Endothelial cell of umbilical vein (primary cell): Measurements from ENCODE around the gene SH2D3C. TPM values are rescaled to one million over a fixed set of nuclear protein-coding genes. Genes with fewer than 3 reads are reported as not detected.

ENCODE experiments used
- BruUV-seq: library from RNA; stranded (reverse); fragments of 400-500 nt; replicated peaks from 2 replicates; lab custom pipeline; 2021; lab: Mats Ljungman, UMichigan
- CTCF ChIA-PET: fragments of 300-600, 350-600 bp; sonication (Branson Sonifier 250); formaldehyde crosslinking; loops from one replicate; lab custom pipeline; 2021; ENCODE audit warnings: antibody characterized with exemption, inconsistent platforms; lab: Charles Lee
- POLR2A ChIA-PET: fragments of 300-600, 350-600 bp; sonication (Branson Sonifier 250); formaldehyde crosslinking; loops from one replicate; lab custom pipeline; 2021; ENCODE audit warnings: antibody characterized with exemption, inconsistent platforms; lab: Charles Lee
- DNase-seq: peaks from one replicate; pipeline ENCODE4 v3.0.0-alpha.2; 2011; ENCODE audit warnings: low read depth, low spot score
- FAIRE-seq: peaks from 2 replicates; lab custom pipeline; 2011; peaks lifted over from hg19 to GRCh38; lab: Jason Lieb, UNC
- H2AFZ ChIP-seq: 2 replicates; pipeline ENCODE4 v1.6.0; 2012; ENCODE audit warnings: low read depth, low read length, control low read depth, inconsistent platforms
- H3K27ac ChIP-seq: 2 replicates; pipeline ENCODE4 v1.5.1; 2011; ENCODE audit warnings: low read depth, mild to moderate bottlenecking, control low read depth, low read length, moderate library complexity; ENCODE audit not compliant: insufficient read depth
- H3K27me3 ChIP-seq, 2 experiments: 2 replicates each; pipeline versions ENCODE4 v1.6.0 to v1.6.1; 2011; ENCODE audit warnings: low read length in 2 of 2, mixed read lengths in 1 of 2; ENCODE audit not compliant: control insufficient read depth in 2 of 2, insufficient read depth in 2 of 2
- H3K36me3 ChIP-seq, 2 experiments: 2 replicates in 1 of 2; 3 replicates in 1 of 2; pipeline ENCODE4 v1.5.1; 2011; ENCODE audit warnings: low read length in 2 of 2, mild to moderate bottlenecking in 1 of 2, moderate library complexity in 1 of 2; ENCODE audit not compliant: control insufficient read depth in 2 of 2, insufficient read depth in 2 of 2; ENCODE audit errors: extremely low read depth in 1 of 2
- H3K4me1 ChIP-seq: 3 replicates; pipeline ENCODE4 v1.5.1; 2011; ENCODE audit warnings: mild to moderate bottlenecking, low read length; ENCODE audit not compliant: control insufficient read depth, insufficient read depth; ENCODE audit errors: extremely low read depth
- H3K4me2 ChIP-seq: 2 replicates; pipeline ENCODE4 v1.6.1; 2011; ENCODE audit warnings: low read length, control low read depth, mixed read lengths; ENCODE audit not compliant: insufficient read depth
- H3K4me3 ChIP-seq, 3 experiments: fragments of 200-600 bp in 1 of 3; sonication (generic), shearing (Covaris generic) in 1 of 3; replicated peaks in 1 of 3; 2 replicates each; pipeline ENCODE4 v1.5.1; 2011 to 2016; ENCODE audit warnings: control low read depth in 3 of 3, low read length in 3 of 3, mild to moderate bottlenecking in 2 of 3, inconsistent platforms in 1 of 3, low read depth in 1 of 3, moderate library complexity in 1 of 3; ENCODE audit not compliant: insufficient read depth in 1 of 3
- H3K79me2 ChIP-seq: 2 replicates; pipeline ENCODE4 v1.6.0; 2012; ENCODE audit warnings: low read length, inconsistent platforms; ENCODE audit not compliant: control insufficient read depth, insufficient read depth
- H3K9ac ChIP-seq: replicated peaks from 2 replicates; pipeline ENCODE3; 2011; ENCODE audit warnings: low read length, control low read depth; ENCODE audit not compliant: insufficient read depth; ENCODE audit errors: extremely low read depth
- H3K9me1 ChIP-seq: replicated peaks from 3 replicates; pipeline ENCODE4 v1.6.0; 2011; ENCODE audit warnings: mild to moderate bottlenecking, low read length; ENCODE audit not compliant: control insufficient read depth, insufficient read depth; ENCODE audit errors: extremely low read depth
- H3K9me3 ChIP-seq: replicated peaks from 2 replicates; pipeline ENCODE4 v1.5.1; 2012; ENCODE audit warnings: low read length, inconsistent platforms; ENCODE audit not compliant: control insufficient read depth, insufficient read depth
- H4K20me1 ChIP-seq: replicated peaks from 2 replicates; pipeline ENCODE3; 2011; ENCODE audit warnings: mild to moderate bottlenecking, low read length; ENCODE audit not compliant: control insufficient read depth, insufficient read depth; ENCODE audit errors: extremely low read depth
- EZH2 ChIP-seq: IDR thresholded peaks from 2 replicates; pipeline ENCODE4 v1.6.1; 2012; ENCODE audit warnings: borderline replicate concordance, low read depth, mild to moderate bottlenecking, moderate library complexity, low read length, inconsistent platforms; ENCODE audit not compliant: severe bottlenecking
- FOS ChIP-seq: IDR thresholded peaks from 2 replicates; pipeline ENCODE4 v1.6.1; 2011; ENCODE audit warnings: mild to moderate bottlenecking, low read length, moderate library complexity, borderline replicate concordance; ENCODE audit not compliant: insufficient read depth
- GATA2 ChIP-seq: IDR thresholded peaks from 2 replicates; pipeline ENCODE4 v1.7.0; 2011; ENCODE audit warnings: low read depth, mild to moderate bottlenecking, moderate library complexity, mixed read lengths, low read length; ENCODE audit not compliant: insufficient read length, insufficient read depth
- JUN ChIP-seq: IDR thresholded peaks from 2 replicates; pipeline ENCODE4 v1.6.1; 2011; ENCODE audit warnings: borderline replicate concordance, low read depth; ENCODE audit not compliant: insufficient read length, insufficient read depth
- MYC ChIP-seq: IDR thresholded peaks from one replicate; pipeline ENCODE4 v1.6.1; 2011; ENCODE audit warnings: mild to moderate bottlenecking, low read depth, low read length
- POLR2A ChIP-seq: IDR thresholded peaks from 2 replicates; pipeline ENCODE4 v1.6.1; 2012; ENCODE audit warnings: low read depth, mild to moderate bottlenecking, control low read depth, low read length
- POLR2AphosphoS5 ChIP-seq: IDR thresholded peaks from 2 replicates; pipeline ENCODE4 v1.6.1; 2012; ENCODE audit warnings: low read depth, mild to moderate bottlenecking, control low read depth, low read length, moderate library complexity; ENCODE audit not compliant: insufficient read depth
- dilution Hi-C: fragments of 300-500 bp; cut with MboI; formaldehyde crosslinking; loops from one replicate; pipeline ENCODE4 v1.15.0; 2019; ENCODE audit warnings: low sequenced_read_pairs; ENCODE audit not compliant: extremely low pct_ligation_motif_present
- intact Hi-C: fragments of 100-400 bp; cut with micrococcal nuclease; formaldehyde crosslinking; loops from one replicate; pipeline ENCODE4 v1.10.0; 2022
- polyA plus RNA-seq, 4 experiments: library from polyadenylated mRNA; depleted of rRNA in 3 of 4; stranded (reverse) in 3 of 4; unstranded in 1 of 4; fragments of >200 nt; gene quantifications; 2 replicates each; pipeline versions ENCODE4 v1.2.1 to v1.2.3, GENCODE V29; 2011 to 2012; ENCODE audit warnings: missing spikeins in 1 of 4
- total RNA-seq: library from RNA; stranded (reverse); gene quantifications from 2 replicates; pipeline ENCODE4 v1.2.3, GENCODE V29; 2021
- TF ChIP-seq, protein P1 (sequence below), 2 donors: IDR thresholded peaks; 1 replicate in 1 of 2; 2 replicates in 1 of 2; pipeline ENCODE4 v1.5.1; 2011; ENCODE audit warnings: low read length in 2 of 2, mild to moderate bottlenecking in 2 of 2, moderate library complexity in 2 of 2, control low read depth in 1 of 2, inconsistent platforms in 1 of 2, low read depth in 1 of 2; ENCODE audit not compliant: insufficient read depth in 1 of 2; ENCODE audit errors: extremely low read depth in 1 of 2
- TF ChIP-seq, protein P2 (sequence below): IDR thresholded peaks from 2 replicates; pipeline ENCODE4 v1.6.1; 2011; ENCODE audit not compliant: insufficient read depth, insufficient read length

The SH2D3C gene
- total and polyA plus RNA-seq, 2 donors (not counting 3 experiments of a cell fraction or from before 2014, with no cell fraction given): 95.0 to 173 TPM

DNA sequence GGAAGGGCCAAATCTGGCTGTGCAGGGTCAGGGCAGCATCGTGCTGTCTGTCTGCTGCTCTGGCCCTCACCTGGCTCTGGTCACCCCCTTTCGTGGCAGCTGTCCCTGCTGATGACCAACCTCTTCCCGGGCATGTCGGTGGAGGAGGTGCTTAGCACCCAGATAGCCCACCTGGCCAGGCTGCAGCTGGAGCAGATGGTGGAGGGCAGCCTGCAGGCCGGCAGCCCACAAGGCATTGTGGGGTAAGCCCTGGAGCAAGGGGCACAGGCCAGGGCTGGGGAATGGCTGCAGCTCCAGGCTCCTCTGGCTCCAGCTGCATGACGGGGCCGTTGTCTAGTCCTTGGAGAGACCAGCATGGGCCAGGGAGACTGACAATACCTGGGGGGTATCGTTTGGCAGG is 51.6 kb downstream of the SH2D3C start:
- TF ChIP-seq POLR2A (no peak), JUN (no peak), EZH2 (no peak), MYC (no peak), FOS (no peak), POLR2AphosphoS5 (no peak), GATA2 (no peak)
- TF ChIP-seq, protein P1, sequence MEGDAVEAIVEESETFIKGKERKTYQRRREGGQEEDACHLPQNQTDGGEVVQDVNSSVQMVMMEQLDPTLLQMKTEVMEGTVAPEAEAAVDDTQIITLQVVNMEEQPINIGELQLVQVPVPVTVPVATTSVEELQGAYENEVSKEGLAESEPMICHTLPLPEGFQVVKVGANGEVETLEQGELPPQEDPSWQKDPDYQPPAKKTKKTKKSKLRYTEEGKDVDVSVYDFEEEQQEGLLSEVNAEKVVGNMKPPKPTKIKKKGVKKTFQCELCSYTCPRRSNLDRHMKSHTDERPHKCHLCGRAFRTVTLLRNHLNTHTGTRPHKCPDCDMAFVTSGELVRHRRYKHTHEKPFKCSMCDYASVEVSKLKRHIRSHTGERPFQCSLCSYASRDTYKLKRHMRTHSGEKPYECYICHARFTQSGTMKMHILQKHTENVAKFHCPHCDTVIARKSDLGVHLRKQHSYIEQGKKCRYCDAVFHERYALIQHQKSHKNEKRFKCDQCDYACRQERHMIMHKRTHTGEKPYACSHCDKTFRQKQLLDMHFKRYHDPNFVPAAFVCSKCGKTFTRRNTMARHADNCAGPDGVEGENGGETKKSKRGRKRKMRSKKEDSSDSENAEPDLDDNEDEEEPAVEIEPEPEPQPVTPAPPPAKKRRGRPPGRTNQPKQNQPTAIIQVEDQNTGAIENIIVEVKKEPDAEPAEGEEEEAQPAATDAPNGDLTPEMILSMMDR (IDR thresholded peaks at IDR 0.05; ENCODE audit: extremely low read depth in 1 of 2, insufficient read depth in 1 of 2, low read depth in 1 of 2, low read length in 2 of 2): no peak
- TF ChIP-seq, protein P2, sequence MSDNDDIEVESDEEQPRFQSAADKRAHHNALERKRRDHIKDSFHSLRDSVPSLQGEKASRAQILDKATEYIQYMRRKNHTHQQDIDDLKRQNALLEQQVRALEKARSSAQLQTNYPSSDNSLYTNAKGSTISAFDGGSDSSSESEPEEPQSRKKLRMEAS: no peak
- ChIA-PET POLR2A (interaction anchor here (0.6 kb wide), 1 partner anchor 37 kb away, joined by 3 read pairs; no protein-coding TSS in a partner anchor), CTCF (interaction anchor here (1.6 kb wide), 1 partner anchor 138 kb away, joined by 3 read pairs; no protein-coding TSS in a partner anchor)
- Histone ChIP-seq H3K9me3 (no peaks in the 10 kb centered on the region), H4K20me1 (no peaks in the 10 kb centered on the region), H3K36me3 (peaks cover 0 to 4% of the 10 kb centered on the region in 2 experiments), H3K9ac (no peak overlapping the region), H3K4me2 (no peak overlapping the region), H3K4me1 (no peaks in the 10 kb centered on the region), H3K79me2 (no peaks in the 10 kb centered on the region), H2AFZ (no peak overlapping the region), H3K27me3 (no peaks in the 10 kb centered on the region), H3K9me1 (no peaks in the 10 kb centered on the region), H3K27ac (no peak overlapping the region), H3K4me3 (no peak overlapping the region)
- dilution Hi-C loops (no loop called here), intact Hi-C loops (no loop called here)
- DNase-seq: no peak
- BruUV-seq: no TSS peak
- no peak for FAIRE-seq
